Kidney capillary endothelial cell (primary cell): Measurements from ENCODE around the gene RASSF10.

ENCODE experiments used
- DNase-seq: peaks from one replicate; pipeline ENCODE4 v3.0.0-alpha.2; 2018; ENCODE audit warnings: low spot score

RASSF10 gene

GRCh38 chr11:13061294-13061990 lies 52.3 kb downstream of the RASSF10 start:
- no peak for DNase-seq
